ENCODE results near the gene TRPM8. TPM values are rescaled to one million over a fixed set of nuclear protein-coding genes. Genes with fewer than 3 reads are reported as not detected.

TRPM8 gene
- total RNA-seq, 2 experiments from 2014 or later = not detected

GRCh38 chr2:233974530-233975071, 57.4 kb downstream of the TRPM8 start:
- no peak for TF ChIP-seq CTCF (IDR thresholded peaks at IDR 0.05)
- Mint-ChIP-seq H3K4me3 (no peak overlapping the region), H3K9me3 (no peaks in the 10 kb centered on the region), H3K27me3 (no peaks in the 10 kb centered on the region), H3K4me1 (ENCODE audit: low read depth) (peaks cover 28% of the 10 kb centered on the region), H3K36me3 (ENCODE audit: low read depth) (no peaks in the 10 kb centered on the region), H3K27ac (no peak overlapping the region)
- POLR2A ChIA-PET = no interaction called here
- no peak overlapping the region for H3K27ac ChIP-seq (ENCODE audit: low read depth in 1 of 2, low read length in 2 of 2)
- ATAC-seq (ENCODE audit: poor library complexity) = no peak
- intact Hi-C loops (cut with DNase I, micrococcal nuclease) = loop anchor here (5.0 to 10.0 kb wide), 4 partner anchors 128 to 1143 kb away; no protein-coding TSS in a partner anchor
- no peaks in the 10 kb centered on the region for H3K36me3 ChIP-seq (ENCODE audit: insufficient read depth, low read length)
- no peaks in the 10 kb centered on the region for H3K27me3 ChIP-seq (ENCODE audit: control insufficient read depth in 1 of 2, insufficient read depth in 2 of 2, low read length in 2 of 2)
- peaks cover 17% of the 10 kb centered on the region for H3K4me1 ChIP-seq (ENCODE audit: insufficient read depth, low read length)
- CTCF ChIA-PET = no interaction called here
- H3K9me3 ChIP-seq (ENCODE audit: control insufficient read depth in 1 of 2, insufficient read depth in 1 of 2, low read length in 2 of 2) = no peaks in the 10 kb centered on the region
- DNase-seq = no peak
- no peak overlapping the region for H3K4me3 ChIP-seq (ENCODE audit: low read length)

- no peak overlapping the region for H3K27ac ChIP-seq (ENCODE audit: low read depth in 1 of 2, low read length in 2 of 2)
- peaks cover 17% of the 10 kb centered on the region for H3K4me1 ChIP-seq (ENCODE audit: insufficient read depth, low read length)
- no peak overlapping the region for H3K4me3 ChIP-seq (ENCODE audit: low read length)
- no peaks in the 10 kb centered on the region for H3K9me3 Mint-ChIP-seq
- ChIA-PET POLR2A (no interaction called here), CTCF (interaction anchor here (1.5 kb wide), 1 partner anchor 524 kb away, joined by 3 read pairs; no protein-coding TSS in a partner anchor)
- no peaks in the 10 kb centered on the region for H3K27me3 ChIP-seq (ENCODE audit: control insufficient read depth in 1 of 2, insufficient read depth in 2 of 2, low read length in 2 of 2)
- no peaks in the 10 kb centered on the region for H3K36me3 Mint-ChIP-seq (ENCODE audit: low read depth)
- H3K9me3 ChIP-seq (ENCODE audit: control insufficient read depth in 1 of 2, insufficient read depth in 1 of 2, low read length in 2 of 2) = no peaks in the 10 kb centered on the region
- H3K27me3 Mint-ChIP-seq = no peaks in the 10 kb centered on the region
- no peak for TF ChIP-seq CTCF (IDR thresholded peaks at IDR 0.05)
- H3K27ac Mint-ChIP-seq = no peak overlapping the region
- no peak for DNase-seq
- no peak overlapping the region for H3K4me3 Mint-ChIP-seq
- no peak for ATAC-seq (ENCODE audit: poor library complexity)
- H3K4me1 Mint-ChIP-seq (ENCODE audit: low read depth) = peaks cover 28% of the 10 kb centered on the region
- intact Hi-C loops (cut with DNase I, micrococcal nuclease) = loop anchor here (1.0 to 10.0 kb wide), 7 partner anchors 126 to 1141 kb away; no protein-coding TSS in a partner anchor
- H3K36me3 ChIP-seq (ENCODE audit: insufficient read depth, low read length) = no peaks in the 10 kb centered on the region
Measured at GRCh38 chr2:233976087-233976486, 58.9 kb downstream of the TRPM8 start.

- Histone ChIP-seq H3K9me3 (ENCODE audit: control insufficient read depth in 1 of 2, insufficient read depth in 1 of 2, low read length in 2 of 2) (no peaks in the 10 kb centered on the region), H3K4me1 (ENCODE audit: insufficient read depth, low read length) (peaks cover 17% of the 10 kb centered on the region), H3K36me3 (ENCODE audit: insufficient read depth, low read length) (no peaks in the 10 kb centered on the region), H3K4me3 (ENCODE audit: low read length) (no peak overlapping the region), H3K27ac (ENCODE audit: low read depth in 1 of 2, low read length in 2 of 2) (no peak overlapping the region), H3K27me3 (ENCODE audit: control insufficient read depth in 1 of 2, insufficient read depth in 2 of 2, low read length in 2 of 2) (no peaks in the 10 kb centered on the region)
- Mint-ChIP-seq H3K4me3 (no peak overlapping the region), H3K27ac (no peak overlapping the region), H3K27me3 (no peaks in the 10 kb centered on the region), H3K4me1 (ENCODE audit: low read depth) (peaks cover 28% of the 10 kb centered on the region), H3K9me3 (no peaks in the 10 kb centered on the region), H3K36me3 (ENCODE audit: low read depth) (no peaks in the 10 kb centered on the region)
- POLR2A ChIA-PET = no interaction called here
- peak; percentile 81 for TF ChIP-seq CTCF (IDR thresholded peaks at IDR 0.05)
- CTCF ChIA-PET = interaction anchor here (1.5 kb wide), 1 partner anchor 524 kb away, joined by 3 read pairs; no protein-coding TSS in a partner anchor
- intact Hi-C loops (cut with DNase I, micrococcal nuclease) = loop anchor here (1.0 to 10.0 kb wide), 7 partner anchors 126 to 1141 kb away; no protein-coding TSS in a partner anchor
- peak in 4 of 14 experiments; percentile 40 to 80 (median 80) for DNase-seq
- ATAC-seq (ENCODE audit: poor library complexity) = peak; percentile 68
Measured at GRCh38 chr2:233976690-233977294, 59.6 kb downstream of the TRPM8 start.
